Mucosa of gallbladder (tissue), 1 donor: ENCODE results near the gene SFSWAP. TPM values are rescaled to one million over a fixed set of nuclear protein-coding genes. Genes with fewer than 3 reads are reported as not detected.
"Not testable (repeated sequence)": the region's sequence is repeated elsewhere in the genome, so short reads cannot be mapped to it uniquely, and the experiment has no call there.

Experiments
- DNase-seq: peaks from one replicate; pipeline ENCODE4 v3.0.0-alpha.2; 2020; ENCODE audit warnings: low spot score
- total RNA-seq: library from RNA; stranded (reverse); gene quantifications from one replicate; pipeline ENCODE4 v1.2.1, GENCODE V29; 2021
- donor health status: DM: no; HTN: no; CAD: no.

The SFSWAP gene
- total RNA-seq, 1 donor from 2014 or later, result 40.4 TPM

DNA sequence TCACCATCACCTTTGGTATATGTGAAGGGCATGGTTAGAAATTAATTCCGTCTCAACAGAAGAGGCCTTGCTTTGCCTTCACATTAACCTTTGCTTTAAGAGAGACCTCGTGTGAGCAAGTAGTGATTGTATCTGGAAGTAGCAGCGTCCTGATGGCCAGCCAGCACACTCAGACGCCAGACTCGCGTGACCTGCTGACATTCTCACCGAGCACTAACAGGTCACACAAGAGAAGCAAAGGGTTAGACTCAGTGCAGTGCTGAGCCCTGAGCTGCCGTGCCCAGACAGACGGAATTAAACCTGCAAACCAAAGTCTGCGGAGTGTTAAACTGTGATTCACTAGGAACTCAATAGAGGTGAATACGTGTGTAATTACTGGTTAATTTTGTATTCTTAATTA, 77.2 kb downstream of the SFSWAP start:
- DNase-seq, result no peak

GRCh38 chr12:131789638-131790037, 78.7 kb downstream of the SFSWAP start:
- DNase-seq, result no peak

DNA sequence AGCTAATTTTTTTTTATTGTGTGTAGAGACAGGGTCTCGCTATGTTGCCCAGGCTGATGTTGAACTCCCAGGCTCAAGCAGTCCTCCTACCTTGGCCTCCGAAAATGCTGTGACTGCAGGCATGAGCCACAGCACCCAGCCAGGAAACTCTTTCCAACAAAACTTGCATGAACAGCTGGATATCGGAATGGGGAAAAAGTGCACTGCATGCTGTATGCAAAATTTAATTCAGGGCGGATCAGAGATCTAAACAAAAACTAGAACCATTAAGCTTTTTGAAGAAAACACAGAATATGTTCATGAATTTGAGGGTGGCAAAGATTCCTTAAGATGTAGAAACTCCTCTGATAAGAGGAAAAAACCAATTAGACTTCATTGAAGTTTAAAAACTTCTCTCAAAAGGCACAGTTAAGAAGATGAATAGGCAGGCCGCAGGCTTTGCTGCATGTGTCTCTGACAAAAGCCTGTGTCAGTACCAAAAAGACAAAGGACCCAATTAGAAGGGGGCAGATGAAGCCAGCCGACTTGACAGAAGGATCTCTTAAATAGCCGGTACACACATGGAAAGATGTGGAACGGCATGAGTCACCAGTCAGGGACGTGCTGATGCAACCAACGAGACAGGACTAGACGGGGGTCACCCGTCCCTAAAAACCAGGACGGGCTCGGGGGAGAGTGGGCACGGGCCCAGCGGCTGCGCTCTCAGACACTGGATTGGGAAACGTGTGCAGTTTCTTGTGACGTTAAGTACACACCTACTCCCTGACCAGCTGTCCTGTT, 82.5 kb downstream of the SFSWAP start:
- DNase-seq, result no peak

DNA sequence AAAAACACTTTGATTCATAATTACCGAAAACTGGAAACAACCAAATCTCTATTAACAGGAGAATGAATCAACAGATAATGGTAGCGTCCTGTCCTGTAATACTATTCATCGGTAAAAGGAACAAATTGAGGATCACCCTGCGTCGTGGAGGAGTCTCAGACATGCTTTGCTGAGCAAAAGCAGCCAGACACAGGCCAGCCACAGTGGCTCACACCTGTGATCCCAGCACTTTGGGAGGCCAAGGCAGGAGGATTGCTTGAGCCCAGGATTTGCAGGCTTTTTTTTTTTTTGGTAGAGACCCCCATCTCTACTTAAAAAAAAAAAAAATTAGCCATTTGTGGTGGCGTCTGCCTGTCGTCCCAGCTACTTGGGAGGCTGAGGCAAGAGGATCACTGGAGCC, 83.2 kb downstream of the SFSWAP start:
- DNase-seq, result no peak

- DNase-seq, result no peak
Observed at GRCh38 chr12:131794573-131794972, 83.7 kb downstream of the SFSWAP start.

DNA sequence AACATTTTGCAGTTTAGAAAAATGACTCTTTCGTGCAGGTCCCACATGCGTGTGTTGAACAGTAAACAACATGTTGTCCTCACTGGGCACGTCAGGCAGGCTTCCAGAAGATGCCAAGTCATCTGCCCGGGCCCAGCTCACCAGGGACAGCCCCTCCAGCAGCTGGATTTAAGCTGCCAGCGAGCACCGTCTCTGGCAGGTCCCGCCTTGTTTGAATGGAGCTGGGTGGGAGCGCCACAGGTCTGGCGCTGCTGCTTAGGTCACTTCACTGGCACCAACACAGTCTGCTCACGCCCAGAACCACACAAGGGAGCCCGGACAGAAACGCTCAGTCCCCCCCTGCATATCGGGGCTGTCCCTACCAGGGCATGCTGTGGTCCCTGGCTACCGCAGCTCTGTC, 84.2 kb downstream of the SFSWAP start:
- DNase-seq, result no peak

- no peak for DNase-seq
Observed at GRCh38 chr12:131795690-131796410, 85.0 kb downstream of the SFSWAP start.

- no peak for DNase-seq
Observed at GRCh38 chr12:131796411-131796736, 85.5 kb downstream of the SFSWAP start.

- DNase-seq, result no peak
Observed at GRCh38 chr12:131796754-131797587, 86.1 kb downstream of the SFSWAP start.

GRCh38 chr12:131797588-131797934, 86.7 kb downstream of the SFSWAP start:
- DNase-seq, result no peak

DNA sequence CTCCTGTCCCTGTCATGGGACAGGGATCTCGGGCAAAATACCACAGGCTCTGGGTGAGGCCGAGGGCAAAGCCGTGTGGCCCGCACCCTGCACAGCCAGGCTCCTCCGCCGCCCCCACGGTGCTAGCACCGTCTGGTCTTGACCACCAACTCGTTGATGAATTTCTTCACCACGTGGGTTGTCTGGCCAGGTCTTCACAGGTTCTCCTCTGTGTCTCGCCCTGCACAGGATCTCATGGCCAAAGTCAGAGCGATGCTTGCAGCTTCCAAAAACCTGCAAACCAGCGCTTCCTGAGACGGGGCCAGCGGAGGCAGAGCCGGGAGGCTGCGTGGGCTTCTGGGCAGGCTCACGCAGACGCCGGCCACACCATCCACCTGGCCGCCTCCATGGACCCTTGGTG, 88.3 kb downstream of the SFSWAP start:
- DNase-seq, result no peak

GRCh38 chr12:131799828-131800593, 89.1 kb downstream of the SFSWAP start:
- DNase-seq, result no peak

DNA sequence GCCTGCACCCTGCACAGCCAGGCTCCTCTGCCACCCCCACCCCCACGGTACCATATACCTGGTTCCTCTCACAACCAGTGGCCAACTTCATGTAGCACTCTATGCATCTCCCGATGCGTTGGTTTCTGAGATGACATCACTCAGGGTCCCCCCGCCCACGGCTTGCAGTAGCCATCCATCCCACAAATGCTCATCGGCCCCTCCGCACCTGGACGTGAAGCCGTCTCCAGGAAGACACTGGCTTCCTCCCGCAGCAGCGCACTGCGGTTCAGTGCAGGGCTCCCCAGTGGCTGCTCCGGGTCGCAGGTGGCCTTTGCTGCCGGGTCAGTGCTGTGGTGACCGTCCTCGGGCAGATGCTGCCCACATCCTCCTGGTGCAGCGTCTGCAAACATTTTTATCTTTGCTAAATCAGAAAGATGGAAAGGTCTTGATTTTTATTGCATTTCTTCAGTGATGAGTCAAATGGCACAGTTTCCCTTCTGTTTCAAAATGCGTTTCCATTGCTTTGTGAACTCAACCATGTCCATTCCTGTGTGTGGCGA, 89.8 kb downstream of the SFSWAP start:
- DNase-seq, result no peak

DNA sequence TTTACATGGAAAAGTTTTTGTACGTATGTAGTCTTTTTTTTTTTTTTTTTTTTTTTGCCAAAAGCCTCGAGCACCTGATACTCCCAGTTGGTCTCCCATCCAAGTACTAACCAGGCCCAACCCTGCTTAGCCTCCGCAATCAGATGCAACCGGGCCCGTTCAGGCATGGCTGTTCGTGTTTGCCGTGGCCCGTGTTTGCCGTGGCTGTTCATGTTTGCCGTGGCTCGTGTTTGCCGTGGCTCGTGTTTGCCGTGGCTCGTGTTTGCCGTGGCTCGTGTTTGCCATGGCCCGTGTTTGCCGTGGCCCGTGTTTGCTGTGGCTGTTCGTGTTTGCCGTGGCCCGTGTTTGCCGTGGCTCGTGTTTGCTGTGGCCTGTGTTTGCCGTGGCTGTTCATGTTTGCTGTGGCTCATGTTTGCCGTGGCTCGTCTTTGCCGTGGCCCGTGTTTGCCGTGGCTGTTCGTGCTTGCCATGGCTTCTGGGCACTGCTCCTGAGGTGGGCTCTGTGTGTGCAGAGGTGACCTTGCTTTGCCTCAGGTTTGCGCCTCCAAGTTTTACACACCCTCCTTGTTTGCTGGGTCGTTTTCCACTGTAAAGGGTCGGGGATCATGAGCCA, 90.5 kb downstream of the SFSWAP start:
- no peak for DNase-seq

DNA sequence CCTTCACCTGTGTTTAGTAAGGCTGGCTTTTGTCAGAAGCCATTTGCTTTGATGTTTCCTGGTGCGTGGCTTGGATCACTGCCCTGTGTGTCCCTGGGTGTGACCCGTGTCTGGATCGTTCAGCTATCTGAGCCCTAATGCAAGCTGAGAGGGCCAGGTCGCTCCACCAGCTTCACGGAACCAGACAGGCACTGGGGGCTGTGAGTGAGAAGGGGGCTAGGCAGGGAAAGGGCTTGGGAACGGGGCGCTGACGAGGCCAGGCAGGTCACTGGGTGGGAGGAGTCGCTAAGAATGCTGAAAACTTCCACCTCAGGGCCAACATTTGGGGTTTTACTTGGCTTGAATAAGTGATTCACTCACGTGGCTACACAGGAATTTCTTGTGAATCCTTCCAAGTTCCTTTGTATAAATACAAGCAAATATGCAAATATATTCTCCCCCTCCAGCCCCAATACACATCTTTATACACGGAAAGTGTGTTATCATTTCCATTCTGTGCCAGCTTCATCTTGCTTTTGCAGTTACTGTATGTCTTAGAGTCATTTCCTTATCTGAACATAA, 93.2 kb downstream of the SFSWAP start:
- DNase-seq, result no peak

DNA sequence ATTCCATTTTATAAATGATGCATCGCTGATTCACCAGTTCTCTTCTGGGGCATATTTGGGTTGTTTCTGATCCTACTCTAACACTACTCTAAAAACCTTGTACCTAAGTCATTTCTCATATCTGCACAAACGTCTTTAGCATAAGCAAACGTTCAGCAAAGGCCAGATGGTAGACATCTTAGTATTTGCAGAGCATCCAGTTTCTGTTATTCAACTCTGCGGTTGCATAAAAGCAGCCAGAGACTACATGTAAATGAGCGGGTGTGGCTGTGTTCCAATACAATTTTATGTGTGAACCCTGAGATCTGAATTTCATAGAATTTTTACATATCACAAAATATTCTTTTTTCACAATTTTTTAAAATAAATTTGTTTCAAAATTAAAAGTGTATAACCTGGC, 94.5 kb downstream of the SFSWAP start:
- DNase-seq, result no peak

DNA sequence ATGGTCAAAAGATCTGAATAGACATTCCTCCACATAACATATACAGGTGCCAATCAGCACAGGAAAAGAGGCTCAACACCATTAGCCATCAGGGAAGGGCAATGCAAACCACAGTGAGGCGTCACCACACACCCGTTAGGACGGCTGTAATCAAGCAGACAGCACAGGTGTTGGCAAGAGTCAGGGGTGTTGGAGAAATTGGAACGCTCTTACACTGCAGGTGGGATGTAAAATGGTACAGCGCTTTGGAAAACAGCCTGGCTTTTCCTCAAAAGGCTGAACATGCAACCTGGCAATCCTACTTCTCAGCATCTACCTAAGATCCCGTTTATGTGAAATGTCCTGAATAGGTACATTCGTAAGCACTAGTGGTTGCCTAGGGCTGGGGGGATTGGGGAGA, 95.8 kb downstream of the SFSWAP start:
- DNase-seq, result no peak

DNA sequence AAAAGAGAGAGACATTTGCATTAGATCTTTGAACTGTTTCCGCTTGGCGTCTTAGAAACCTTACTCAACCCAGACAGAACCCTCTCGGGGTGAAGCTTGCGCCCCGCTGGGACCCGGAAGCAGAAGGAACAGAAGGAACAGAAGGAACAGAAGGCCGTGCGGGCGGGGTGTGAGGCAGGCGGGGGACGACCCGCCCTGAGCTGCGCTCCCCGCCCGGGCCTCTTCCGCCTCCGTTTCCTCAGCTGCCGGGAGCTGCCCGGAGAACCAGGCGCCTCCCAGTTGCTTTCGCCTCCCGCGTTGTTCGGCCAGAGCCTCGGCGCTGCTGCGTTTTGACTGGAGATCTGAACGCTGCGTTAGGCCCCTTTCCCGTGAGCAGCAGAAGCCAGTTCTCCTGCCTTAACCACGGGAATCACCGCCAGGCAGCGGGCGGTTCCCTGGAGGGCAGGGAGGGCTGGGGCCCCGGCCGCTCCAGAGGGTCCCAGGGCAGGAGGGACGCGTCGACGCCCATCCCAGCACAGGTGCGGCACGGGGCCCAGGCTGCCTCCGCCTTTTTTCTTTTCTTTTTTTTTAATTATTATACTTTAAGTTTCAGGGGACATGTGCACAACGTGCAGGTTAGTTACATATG, 98.0 kb downstream of the SFSWAP start:
- DNase-seq, result no peak

- not testable (repeated sequence) for DNase-seq
Observed at GRCh38 chr12:131809476-131810254, 98.8 kb downstream of the SFSWAP start.

GRCh38 chr12:131810726-131811125, 99.8 kb downstream of the SFSWAP start:
- DNase-seq, result no peak
